Neural progenitor cell (in vitro differentiated cells): ENCODE measurements around the gene CDK1.

Experiments
- EZH2 ChIP-seq: fragments of 200-600 bp; sonication (generic); IDR thresholded peaks from 2 replicates; pipeline ENCODE4 v1.6.1; 2017; ENCODE audit warnings: antibody characterized with exemption, mild to moderate bottlenecking, moderate library complexity
- TF ChIP-seq, protein P1 (sequence below): fragments of 200-600 bp; sonication (generic); IDR thresholded peaks from 2 replicates; pipeline ENCODE4 v1.5.1; 2017; ENCODE audit warnings: antibody characterized with exemption, mild to moderate bottlenecking

DNA sequence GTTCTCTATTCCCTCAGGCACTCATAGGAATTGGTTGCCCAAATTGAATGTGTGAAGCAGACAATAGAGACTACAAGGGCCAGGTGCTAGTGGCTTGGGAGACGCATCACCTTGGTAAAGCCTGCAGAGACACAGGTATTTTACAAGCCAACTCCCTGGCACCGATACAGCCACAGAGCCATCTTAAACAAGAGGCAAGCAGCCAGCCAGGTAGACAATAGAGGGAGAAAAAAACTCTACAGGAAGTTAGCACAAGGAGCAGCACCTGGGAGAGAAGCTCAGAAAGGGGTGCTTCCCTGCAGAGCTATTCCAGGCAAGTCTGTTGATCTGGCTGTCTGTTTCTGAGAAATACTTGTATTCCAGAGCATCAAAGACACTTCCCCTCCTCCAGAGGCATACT lies 43.0 kb upstream of the CDK1 start:
- TF ChIP-seq, protein P1, sequence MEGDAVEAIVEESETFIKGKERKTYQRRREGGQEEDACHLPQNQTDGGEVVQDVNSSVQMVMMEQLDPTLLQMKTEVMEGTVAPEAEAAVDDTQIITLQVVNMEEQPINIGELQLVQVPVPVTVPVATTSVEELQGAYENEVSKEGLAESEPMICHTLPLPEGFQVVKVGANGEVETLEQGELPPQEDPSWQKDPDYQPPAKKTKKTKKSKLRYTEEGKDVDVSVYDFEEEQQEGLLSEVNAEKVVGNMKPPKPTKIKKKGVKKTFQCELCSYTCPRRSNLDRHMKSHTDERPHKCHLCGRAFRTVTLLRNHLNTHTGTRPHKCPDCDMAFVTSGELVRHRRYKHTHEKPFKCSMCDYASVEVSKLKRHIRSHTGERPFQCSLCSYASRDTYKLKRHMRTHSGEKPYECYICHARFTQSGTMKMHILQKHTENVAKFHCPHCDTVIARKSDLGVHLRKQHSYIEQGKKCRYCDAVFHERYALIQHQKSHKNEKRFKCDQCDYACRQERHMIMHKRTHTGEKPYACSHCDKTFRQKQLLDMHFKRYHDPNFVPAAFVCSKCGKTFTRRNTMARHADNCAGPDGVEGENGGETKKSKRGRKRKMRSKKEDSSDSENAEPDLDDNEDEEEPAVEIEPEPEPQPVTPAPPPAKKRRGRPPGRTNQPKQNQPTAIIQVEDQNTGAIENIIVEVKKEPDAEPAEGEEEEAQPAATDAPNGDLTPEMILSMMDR, result no peak
- TF ChIP-seq EZH2, result no peak
